ENCODE measurements around the gene GJC1. TPM values are rescaled to one million over a fixed set of nuclear protein-coding genes. Genes with fewer than 3 reads are reported as not detected.

GJC1 gene
- total RNA-seq, 1 donor from 2014 or later = 9.9 TPM

DNA sequence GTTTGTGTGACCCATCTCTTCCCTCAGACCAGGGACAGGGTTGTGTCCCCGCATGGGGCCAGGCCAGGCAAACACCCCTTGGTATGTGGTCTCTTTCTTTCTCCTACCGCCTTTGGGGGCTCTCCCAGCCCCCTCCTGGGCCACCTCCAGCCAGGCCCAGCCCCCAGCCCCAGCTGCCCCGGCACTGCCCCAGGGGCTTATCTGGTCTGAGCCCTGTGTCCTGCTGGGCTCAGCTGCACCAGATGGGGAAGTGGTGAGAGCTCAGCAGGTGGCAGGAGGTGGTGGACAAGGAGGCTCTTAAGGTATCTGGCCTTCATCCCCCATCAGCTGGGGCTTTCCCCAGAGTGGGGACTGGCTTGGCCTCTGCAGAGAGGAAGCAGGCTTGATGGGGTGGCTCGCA lies 62.6 kb downstream of the GJC1 start:
- TF ChIP-seq, protein P1, sequence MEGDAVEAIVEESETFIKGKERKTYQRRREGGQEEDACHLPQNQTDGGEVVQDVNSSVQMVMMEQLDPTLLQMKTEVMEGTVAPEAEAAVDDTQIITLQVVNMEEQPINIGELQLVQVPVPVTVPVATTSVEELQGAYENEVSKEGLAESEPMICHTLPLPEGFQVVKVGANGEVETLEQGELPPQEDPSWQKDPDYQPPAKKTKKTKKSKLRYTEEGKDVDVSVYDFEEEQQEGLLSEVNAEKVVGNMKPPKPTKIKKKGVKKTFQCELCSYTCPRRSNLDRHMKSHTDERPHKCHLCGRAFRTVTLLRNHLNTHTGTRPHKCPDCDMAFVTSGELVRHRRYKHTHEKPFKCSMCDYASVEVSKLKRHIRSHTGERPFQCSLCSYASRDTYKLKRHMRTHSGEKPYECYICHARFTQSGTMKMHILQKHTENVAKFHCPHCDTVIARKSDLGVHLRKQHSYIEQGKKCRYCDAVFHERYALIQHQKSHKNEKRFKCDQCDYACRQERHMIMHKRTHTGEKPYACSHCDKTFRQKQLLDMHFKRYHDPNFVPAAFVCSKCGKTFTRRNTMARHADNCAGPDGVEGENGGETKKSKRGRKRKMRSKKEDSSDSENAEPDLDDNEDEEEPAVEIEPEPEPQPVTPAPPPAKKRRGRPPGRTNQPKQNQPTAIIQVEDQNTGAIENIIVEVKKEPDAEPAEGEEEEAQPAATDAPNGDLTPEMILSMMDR (IDR thresholded peaks at IDR 0.05) = no peak
- Histone ChIP-seq H3K36me3 (no peaks in the 10 kb centered on the region), H3K27me3 (no peaks in the 10 kb centered on the region), H3K4me3 (no peak overlapping the region), H3K9me3 (no peaks in the 10 kb centered on the region), H3K27ac (no peak overlapping the region), H3K4me1 (no peaks in the 10 kb centered on the region)
- intact Hi-C loops (cut with DNase I) = no loop called here
- no peak for DNase-seq (ENCODE audit: low spot score in 2 of 2)

DNA sequence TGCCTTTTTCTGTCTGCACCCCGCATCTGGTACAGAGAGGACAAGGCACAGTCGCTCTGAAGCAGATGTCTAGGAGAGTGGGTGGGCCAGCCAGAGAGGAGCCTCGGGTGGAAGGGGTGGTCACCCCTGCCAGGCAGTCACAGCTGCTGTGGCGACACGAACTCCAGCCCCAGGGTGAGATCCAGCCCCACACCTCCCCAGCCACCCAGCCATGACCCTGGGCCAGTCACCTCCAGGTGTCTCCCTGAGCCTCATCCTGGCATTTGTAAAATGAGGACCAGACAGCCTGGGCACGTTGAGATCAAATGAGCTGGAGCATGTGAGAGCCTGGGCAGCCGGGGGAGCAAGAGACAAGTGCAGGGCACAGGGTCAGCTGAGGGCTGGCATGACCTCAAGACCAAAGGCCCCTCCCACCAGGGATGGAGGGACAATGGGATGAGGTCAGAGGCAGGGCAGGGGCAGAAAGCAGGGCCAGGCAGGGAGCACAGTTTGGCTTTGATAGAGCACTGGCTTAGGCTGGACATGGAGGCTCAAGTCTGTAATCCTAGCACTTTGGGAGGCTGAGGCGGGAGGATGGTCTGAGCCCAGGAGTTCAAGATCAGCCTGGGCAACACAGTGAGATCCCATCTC lies 63.6 kb downstream of the GJC1 start:
- H3K36me3 ChIP-seq = no peaks in the 10 kb centered on the region
- intact Hi-C loops (cut with DNase I) = no loop called here

DNA sequence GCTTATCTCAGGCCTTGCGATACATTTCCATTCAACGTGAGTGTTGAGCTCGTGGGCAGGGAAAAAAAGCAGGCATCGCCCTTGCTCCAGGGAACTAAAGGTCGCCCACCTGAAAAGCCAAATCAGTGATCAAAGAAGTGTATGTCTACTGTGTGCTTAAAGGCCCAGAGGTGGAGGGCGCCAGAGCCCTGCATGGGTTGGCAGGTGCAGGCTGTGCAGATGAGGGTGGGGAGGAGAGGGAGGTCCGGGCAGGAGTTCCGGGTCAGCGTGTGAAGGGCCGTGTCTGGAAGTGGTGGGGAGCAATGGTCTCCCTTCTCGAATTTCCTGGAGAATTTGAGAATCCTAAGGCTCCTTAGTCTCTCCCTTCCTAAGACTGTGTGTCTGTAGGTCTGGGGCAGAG lies 64.1 kb downstream of the GJC1 start:
- H3K4me3 ChIP-seq = no peak overlapping the region
- no peaks in the 10 kb centered on the region for H3K4me1 ChIP-seq
- H3K9me3 ChIP-seq = no peaks in the 10 kb centered on the region
- DNase-seq (ENCODE audit: low spot score in 2 of 2) = no peak
- TF ChIP-seq, protein P1 (IDR thresholded peaks at IDR 0.05) = no peak
- no peak overlapping the region for H3K27ac ChIP-seq
- intact Hi-C loops (cut with DNase I) = no loop called here
- no peaks in the 10 kb centered on the region for H3K27me3 ChIP-seq
- H3K36me3 ChIP-seq = no peaks in the 10 kb centered on the region

More for the DNA sequence above, 63.6 kb downstream of the GJC1 start:
- DNase-seq (ENCODE audit: low spot score in 2 of 2) = no peak
- TF ChIP-seq, protein P1 (IDR thresholded peaks at IDR 0.05) = no peak
- Histone ChIP-seq H3K27me3 (no peaks in the 10 kb centered on the region), H3K4me1 (no peaks in the 10 kb centered on the region), H3K27ac (no peak overlapping the region), H3K4me3 (no peak overlapping the region), H3K9me3 (no peaks in the 10 kb centered on the region)

DNA sequence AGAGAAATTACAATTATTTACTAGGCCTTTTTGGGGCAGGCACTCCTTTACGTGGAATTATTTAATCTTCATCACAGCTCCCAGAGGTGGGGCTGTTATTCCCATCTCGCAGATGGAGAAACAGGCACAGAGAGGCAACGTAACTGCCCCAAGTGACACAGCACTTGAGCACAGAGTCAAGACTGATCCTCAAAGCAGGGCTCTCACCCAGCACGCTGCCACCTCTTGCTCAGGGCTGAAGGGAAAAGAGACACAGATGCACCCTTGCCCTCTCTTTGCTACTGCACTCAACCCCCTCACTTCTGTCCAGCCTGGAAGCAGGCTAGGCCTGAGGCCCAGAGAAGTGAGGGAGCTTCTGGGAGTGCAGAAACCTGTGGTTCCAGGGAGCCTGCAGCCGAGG lies 66.9 kb downstream of the GJC1 start:
- TF ChIP-seq, protein P1 (IDR thresholded peaks at IDR 0.05) = no peak
- Histone ChIP-seq H3K9me3 (no peaks in the 10 kb centered on the region), H3K4me1 (peaks cover 5 to 13% of the 10 kb centered on the region in 2 donors), H3K4me3 (no peak overlapping the region), H3K27me3 (peaks cover 9% of the 10 kb centered on the region), H3K36me3 (no peaks in the 10 kb centered on the region), H3K27ac (no peak overlapping the region)
- intact Hi-C loops (cut with DNase I) = no loop called here
- DNase-seq (ENCODE audit: low spot score in 2 of 2) = no peak

DNA sequence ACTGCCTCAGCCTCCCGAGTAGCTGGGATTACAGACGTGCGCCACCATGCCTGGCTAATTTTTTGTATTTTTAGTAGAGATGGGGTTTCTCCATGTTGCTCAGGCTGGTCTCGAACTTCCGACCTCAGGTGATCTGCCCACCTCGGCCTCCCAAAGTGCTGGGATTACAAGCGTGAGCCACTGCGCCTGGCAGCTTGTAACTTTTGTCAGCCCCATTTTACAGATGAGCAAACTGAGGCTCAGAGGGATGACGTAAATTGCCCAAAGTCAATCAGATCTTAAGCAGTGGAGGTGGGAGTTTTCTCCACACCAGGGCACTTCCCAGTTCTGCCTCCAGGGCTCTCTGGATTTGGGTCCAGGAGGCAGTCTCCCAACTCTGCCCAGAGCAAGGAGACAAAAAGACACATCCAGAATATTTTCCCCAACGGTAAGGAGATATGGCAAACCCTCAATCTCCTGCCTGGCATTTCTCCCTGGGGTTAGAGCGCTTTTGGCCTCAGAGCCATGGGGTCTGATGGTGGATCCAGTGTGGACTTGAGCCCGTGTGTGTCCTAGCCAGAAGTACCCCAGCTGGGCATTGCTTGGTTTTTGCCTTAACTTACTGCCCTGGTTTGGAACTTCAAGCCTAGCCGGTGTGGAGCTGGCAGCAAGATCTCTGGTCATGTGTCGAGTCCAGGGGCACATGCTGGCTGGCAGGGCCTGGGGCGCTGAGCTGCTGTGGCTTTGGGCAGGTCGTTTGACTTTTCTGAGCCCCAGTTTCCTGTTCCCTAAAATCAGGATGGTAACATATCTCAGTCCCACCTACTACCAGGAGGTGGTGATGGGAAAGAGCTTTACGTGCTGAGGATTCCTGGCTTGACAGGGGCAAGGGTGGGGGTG lies 67.9 kb downstream of the GJC1 start:
- peaks cover 9% of the 10 kb centered on the region for H3K27me3 ChIP-seq
- intact Hi-C loops (cut with DNase I) = no loop called here
- H3K36me3 ChIP-seq = no peaks in the 10 kb centered on the region

More for the DNA sequence above, 67.9 kb downstream of the GJC1 start:
- no peak for DNase-seq (ENCODE audit: low spot score in 2 of 2)
- H3K9me3 ChIP-seq = no peaks in the 10 kb centered on the region
- no peak overlapping the region for H3K4me3 ChIP-seq
- TF ChIP-seq, protein P1 (IDR thresholded peaks at IDR 0.05) = no peak
- H3K4me1 ChIP-seq = peaks cover 5 to 13% of the 10 kb centered on the region in 2 donors
- H3K27ac ChIP-seq = no peak overlapping the region
